HFFc6 (cell line): ENCODE results near the gene LHFPL3. TPM values are rescaled to one million over a fixed set of nuclear protein-coding genes. Genes with fewer than 3 reads are reported as not detected.
A peak's percentile ranks its signal among the peaks of the same experiment; 100 is the strongest.

Experiments used
- DNase-seq: peaks from one replicate; pipeline ENCODE4 v3.0.0-alpha.2; 2018
- H3K27ac Mint-ChIP-seq: 2 replicates; pipeline ENCODE4 v1.8.0; 2020; ENCODE audit warnings: mild to moderate bottlenecking, mixed read lengths
- H3K27me3 Mint-ChIP-seq: 2 replicates; pipeline ENCODE4 v1.8.0; 2021; ENCODE audit warnings: mild to moderate bottlenecking, moderate library complexity, mixed read lengths; ENCODE audit not compliant: insufficient read depth
- H3K36me3 Mint-ChIP-seq: 2 replicates; pipeline ENCODE4 v1.8.0; 2021; ENCODE audit warnings: low read depth, mixed read lengths
- H3K4me1 Mint-ChIP-seq: 2 replicates; pipeline ENCODE4 v1.8.0; 2020; ENCODE audit warnings: low read depth, mixed read lengths
- H3K4me3 Mint-ChIP-seq: 2 replicates; pipeline ENCODE4 v1.8.0; 2020; ENCODE audit warnings: mild to moderate bottlenecking, moderate library complexity, mixed read lengths
- H3K9me3 Mint-ChIP-seq: 2 replicates; pipeline ENCODE4 v1.8.0; 2020; ENCODE audit warnings: mild to moderate bottlenecking, mixed read lengths
- CTCF ChIP-seq: fragments of 200-600 bp; sonication (generic); IDR thresholded peaks from 2 replicates; pipeline ENCODE4 v1.5.0; 2021; ENCODE audit warnings: antibody characterized with exemption, mild to moderate bottlenecking
- total RNA-seq, 6 experiments: library from RNA; stranded (reverse); fragmentation: NEBNext Ultra II Directional; extraction: Animal tissue kit (Norgen Biotek cat#: 25700); gene quantifications; 2 replicates in 1 of 6; 3 replicates in 5 of 6; pipeline ENCODE4 v1.2.3, GENCODE V29; 2021

The LHFPL3 gene
- total RNA-seq, 6 experiments from 2014 or later: not detected

GRCh38 chr7:104951546-104951945 lies 623.1 kb downstream of the LHFPL3 start:
- Mint-ChIP-seq H3K27ac (peak overlapping the region; percentile 73; the same call in 1 of the 2 replicates), H3K9me3 (no peaks in the 10 kb centered on the region), H3K36me3 (peaks cover 12% of the 10 kb centered on the region; the same call in 1 of the 2 replicates), H3K4me1 (peaks cover 32% of the 10 kb centered on the region), H3K27me3 (no peaks in the 10 kb centered on the region; the same call in 1 of the 2 replicates), H3K4me3 (no peak overlapping the region)
- TF ChIP-seq CTCF: no peak
- peak; percentile 38 for DNase-seq

- Mint-ChIP-seq H3K4me1 (peaks cover 51% of the 10 kb centered on the region), H3K27ac (peak overlapping the region; percentile 60; the same call in 1 of the 2 replicates), H3K27me3 (peaks cover 2% of the 10 kb centered on the region), H3K4me3 (no peak overlapping the region), H3K36me3 (peaks cover 12% of the 10 kb centered on the region; the same call in 1 of the 2 replicates), H3K9me3 (no peaks in the 10 kb centered on the region)
- no peak for TF ChIP-seq CTCF
- DNase-seq: no peak
Observed at GRCh38 chr7:104955276-104955675, 626.9 kb downstream of the LHFPL3 start.

Other genes with a start within 250 kb of the LHFPL3 start
- gene ORC5, start 120.6 kb upstream of the LHFPL3 start, total RNA-seq: 10 to 100 TPM; 16.7 to 20.7 (median 17.6) TPM